ENCODE results near the gene PDCD5. TPM values are rescaled to one million over a fixed set of nuclear protein-coding genes. Genes with fewer than 3 reads are reported as not detected.

Gene PDCD5
- total RNA-seq, 4 donors from 2014 or later: 14.7 to 82.6 (median 48.7) TPM

DNA sequence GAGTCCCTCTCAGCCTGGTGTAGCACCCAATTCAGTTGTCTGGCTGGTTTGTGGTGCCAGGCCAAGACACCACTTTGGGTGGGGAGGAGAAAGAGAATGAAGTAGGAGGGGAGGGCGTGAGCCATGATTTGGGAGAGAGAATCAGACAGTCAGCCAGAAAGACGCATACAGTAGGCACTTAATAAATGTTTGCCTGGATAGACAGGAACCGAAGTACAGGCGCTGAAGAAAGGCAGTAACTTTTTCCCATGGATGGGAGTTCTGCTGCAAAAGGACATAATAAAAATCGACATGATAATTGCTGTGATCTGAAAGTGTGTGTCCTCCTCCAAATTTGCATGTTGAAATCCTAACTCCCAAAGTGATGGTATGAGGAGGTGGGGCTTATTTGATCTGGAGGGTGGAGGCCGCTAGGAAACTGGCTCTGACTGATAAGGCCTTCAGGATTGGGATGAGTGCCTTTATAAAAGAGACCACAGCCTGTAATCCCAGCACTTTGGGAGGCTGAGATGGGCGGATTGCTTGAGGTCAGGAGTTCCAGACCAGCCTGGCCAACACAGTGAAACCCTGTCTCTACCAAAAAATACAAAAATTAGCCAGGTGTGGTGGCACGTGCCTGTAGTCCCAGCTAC lies 38.4 kb upstream of the PDCD5 start:
- Histone ChIP-seq H3K9me3 (no peaks in the 10 kb centered on the region), H3K27ac (no peak overlapping the region), H3K4me1 (no peaks in the 10 kb centered on the region), H3K27me3 (no peaks in the 10 kb centered on the region), H3K36me3 (no peaks in the 10 kb centered on the region), H3K4me3 (no peak overlapping the region)
- no peak for DNase-seq
- TF ChIP-seq POLR2A (IDR thresholded peaks at IDR 0.05): no peak
- TF ChIP-seq, protein P1, sequence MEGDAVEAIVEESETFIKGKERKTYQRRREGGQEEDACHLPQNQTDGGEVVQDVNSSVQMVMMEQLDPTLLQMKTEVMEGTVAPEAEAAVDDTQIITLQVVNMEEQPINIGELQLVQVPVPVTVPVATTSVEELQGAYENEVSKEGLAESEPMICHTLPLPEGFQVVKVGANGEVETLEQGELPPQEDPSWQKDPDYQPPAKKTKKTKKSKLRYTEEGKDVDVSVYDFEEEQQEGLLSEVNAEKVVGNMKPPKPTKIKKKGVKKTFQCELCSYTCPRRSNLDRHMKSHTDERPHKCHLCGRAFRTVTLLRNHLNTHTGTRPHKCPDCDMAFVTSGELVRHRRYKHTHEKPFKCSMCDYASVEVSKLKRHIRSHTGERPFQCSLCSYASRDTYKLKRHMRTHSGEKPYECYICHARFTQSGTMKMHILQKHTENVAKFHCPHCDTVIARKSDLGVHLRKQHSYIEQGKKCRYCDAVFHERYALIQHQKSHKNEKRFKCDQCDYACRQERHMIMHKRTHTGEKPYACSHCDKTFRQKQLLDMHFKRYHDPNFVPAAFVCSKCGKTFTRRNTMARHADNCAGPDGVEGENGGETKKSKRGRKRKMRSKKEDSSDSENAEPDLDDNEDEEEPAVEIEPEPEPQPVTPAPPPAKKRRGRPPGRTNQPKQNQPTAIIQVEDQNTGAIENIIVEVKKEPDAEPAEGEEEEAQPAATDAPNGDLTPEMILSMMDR (IDR thresholded peaks at IDR 0.05): no peak
- intact Hi-C loops (cut with DNase I; ENCODE audit: low total_unique reads): no loop called here

DNA sequence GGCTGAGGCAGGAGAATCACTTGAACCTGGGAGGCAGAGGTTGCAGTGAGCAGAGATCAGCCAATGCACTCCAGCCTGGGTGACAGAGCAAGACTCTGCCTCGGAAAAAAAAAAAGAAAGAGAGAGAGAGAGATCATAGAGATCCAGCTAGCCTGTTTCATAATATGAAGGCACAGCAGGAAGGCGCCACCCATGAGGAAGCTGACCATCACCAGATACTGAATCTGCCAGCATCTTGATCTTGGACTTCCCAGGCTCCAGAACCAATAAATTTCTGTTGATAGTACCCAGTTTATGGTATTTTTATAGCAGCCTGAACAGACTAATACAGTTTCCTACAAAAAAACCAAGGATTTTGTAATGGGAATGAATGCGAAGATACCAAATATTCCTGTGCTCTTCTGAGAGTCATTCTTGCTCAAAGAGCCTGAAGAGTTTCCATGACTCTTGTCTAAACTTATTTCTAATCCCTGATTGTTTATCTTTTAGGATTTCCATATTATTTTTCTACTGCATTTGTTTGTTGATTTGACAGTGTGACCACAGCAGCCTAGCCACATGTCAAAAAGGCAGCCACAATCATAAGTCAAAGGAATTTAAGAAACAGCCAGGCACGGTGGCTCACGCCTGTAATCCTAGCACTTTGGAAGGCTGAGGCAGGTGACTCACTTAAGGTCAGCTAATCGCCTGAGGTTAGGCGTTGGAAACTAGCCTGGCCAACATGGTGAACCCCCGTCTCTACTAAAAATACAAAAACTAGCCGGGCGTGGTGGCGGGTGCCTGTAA lies 37.7 kb upstream of the PDCD5 start:
- TF ChIP-seq, protein P1 (IDR thresholded peaks at IDR 0.05): no peak
- TF ChIP-seq POLR2A (IDR thresholded peaks at IDR 0.05): no peak
- Histone ChIP-seq H3K4me1 (no peaks in the 10 kb centered on the region), H3K36me3 (no peaks in the 10 kb centered on the region), H3K27me3 (no peaks in the 10 kb centered on the region), H3K9me3 (no peaks in the 10 kb centered on the region), H3K27ac (no peak overlapping the region), H3K4me3 (no peak overlapping the region)
- no peak for DNase-seq
- intact Hi-C loops (cut with DNase I; ENCODE audit: low total_unique reads): no loop called here

DNA sequence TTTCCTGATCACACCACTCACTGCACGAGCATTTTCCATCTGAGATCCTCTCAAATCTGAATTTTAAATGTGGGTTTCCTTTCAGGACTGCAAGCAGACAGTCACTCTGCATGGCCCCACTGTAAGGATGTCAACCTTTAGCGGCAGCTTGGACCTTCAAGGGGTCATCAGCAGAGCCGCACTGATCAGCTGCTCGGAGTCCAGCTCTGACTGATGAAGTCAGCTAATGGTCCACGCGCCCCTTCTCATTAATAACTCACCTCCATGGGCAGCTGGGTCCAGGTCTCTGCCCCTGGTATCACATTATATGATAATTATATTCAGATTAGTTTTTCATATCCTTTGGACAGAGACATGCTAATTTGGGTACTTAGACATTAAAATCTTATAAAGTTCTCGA lies 36.1 kb upstream of the PDCD5 start:
- Histone ChIP-seq H3K4me3 (no peak overlapping the region), H3K4me1 (no peaks in the 10 kb centered on the region), H3K27me3 (no peaks in the 10 kb centered on the region), H3K36me3 (no peaks in the 10 kb centered on the region), H3K27ac (no peak overlapping the region), H3K9me3 (no peaks in the 10 kb centered on the region)
- TF ChIP-seq POLR2A (IDR thresholded peaks at IDR 0.05): no peak
- TF ChIP-seq, protein P1 (IDR thresholded peaks at IDR 0.05): no peak
- DNase-seq: no peak
- intact Hi-C loops (cut with DNase I; ENCODE audit: low total_unique reads): no loop called here

DNA sequence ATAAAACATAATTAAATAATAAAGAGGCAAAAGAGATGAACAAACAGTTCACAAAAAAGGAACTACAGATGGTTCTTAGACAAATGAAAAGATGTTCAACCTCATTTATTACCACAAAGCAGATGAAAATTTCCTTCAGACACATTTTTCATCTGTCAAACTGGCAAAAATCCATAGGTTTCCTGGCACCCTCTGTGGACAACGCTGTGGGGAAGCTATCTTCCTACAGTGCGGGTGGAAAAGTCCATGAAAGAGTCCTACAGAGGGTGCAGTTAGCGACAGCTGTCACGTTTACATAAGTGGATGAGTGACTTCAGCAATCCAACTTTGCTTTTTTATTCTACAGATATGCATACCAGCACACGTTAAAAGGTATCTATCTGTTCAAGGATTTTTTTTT lies 30.3 kb upstream of the PDCD5 start:
- Histone ChIP-seq H3K9me3 (no peaks in the 10 kb centered on the region), H3K4me1 (no peaks in the 10 kb centered on the region), H3K36me3 (no peaks in the 10 kb centered on the region), H3K27me3 (no peaks in the 10 kb centered on the region), H3K27ac (no peak overlapping the region), H3K4me3 (no peak overlapping the region)
- DNase-seq: no peak
- no peak for TF ChIP-seq POLR2A (IDR thresholded peaks at IDR 0.05)
- TF ChIP-seq, protein P1 (IDR thresholded peaks at IDR 0.05): no peak
- intact Hi-C loops (cut with DNase I; ENCODE audit: low total_unique reads): no loop called here

DNA sequence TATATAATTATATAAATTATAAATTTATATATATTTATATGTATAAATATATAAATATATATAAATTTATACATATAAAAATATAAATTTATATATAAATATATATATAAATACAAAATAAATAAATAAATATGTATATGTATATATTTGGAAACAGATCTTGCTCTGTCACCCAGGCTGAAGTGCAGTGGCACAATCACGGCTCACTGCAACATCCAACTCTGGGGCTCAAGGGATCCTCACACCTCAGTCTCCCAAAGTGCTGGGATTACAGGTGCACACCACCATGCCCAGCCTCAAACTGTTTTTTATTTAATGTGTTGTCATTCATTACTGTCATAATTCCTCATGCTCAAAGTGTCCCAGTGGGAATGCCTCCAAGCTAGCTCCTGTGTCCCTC lies 25.2 kb upstream of the PDCD5 start:
- Histone ChIP-seq H3K4me1 (no peaks in the 10 kb centered on the region), H3K27me3 (no peaks in the 10 kb centered on the region), H3K4me3 (no peak overlapping the region), H3K27ac (no peak overlapping the region), H3K9me3 (no peaks in the 10 kb centered on the region), H3K36me3 (no peaks in the 10 kb centered on the region)
- no peak for DNase-seq
- intact Hi-C loops (cut with DNase I; ENCODE audit: low total_unique reads): no loop called here
- no peak for TF ChIP-seq POLR2A (IDR thresholded peaks at IDR 0.05)
- TF ChIP-seq, protein P1 (IDR thresholded peaks at IDR 0.05): no peak

Data from uterus (tissue), 4 donors.